ENCODE data around the gene QRICH2. TPM values are rescaled to one million over a fixed set of nuclear protein-coding genes. Genes with fewer than 3 reads are reported as not detected.
A peak's percentile ranks its signal among the peaks of the same experiment; 100 is the strongest.

The QRICH2 gene
- total and polyA plus RNA-seq, 2 experiments from 2014 or later = 5.0 to 6.8 TPM

GRCh38 chr17:76345377-76345974 is 37.4 kb upstream of the QRICH2 start:
- TF ChIP-seq CTCF (IDR thresholded peaks at IDR 0.05; ENCODE audit: low read depth, low read length) = no peak
- Histone ChIP-seq H3K9me3 (ENCODE audit: low read depth) (no peaks in the 10 kb centered on the region), H3K4me1 (ENCODE audit: low read depth) (no peaks in the 10 kb centered on the region), H3K36me3 (peaks cover 19% of the 10 kb centered on the region), H3K27ac (no peak overlapping the region), H3K27me3 (no peaks in the 10 kb centered on the region), H3K4me3 (no peak overlapping the region)
- DNase-seq (ENCODE audit: low read depth in 1 of 2, low spot score in 1 of 2) = no peak

GRCh38 chr17:76343106-76343505 is 35.0 kb upstream of the QRICH2 start:
- H3K36me3 ChIP-seq = peaks cover 19% of the 10 kb centered on the region
- no peak for TF ChIP-seq CTCF (IDR thresholded peaks at IDR 0.05; ENCODE audit: low read depth, low read length)
- H3K9me3 ChIP-seq (ENCODE audit: low read depth) = no peaks in the 10 kb centered on the region
- H3K27me3 ChIP-seq = no peaks in the 10 kb centered on the region
- H3K4me1 ChIP-seq (ENCODE audit: low read depth) = no peaks in the 10 kb centered on the region
- no peak overlapping the region for H3K4me3 ChIP-seq
- no peak for DNase-seq (ENCODE audit: low read depth in 1 of 2, low spot score in 1 of 2)
- no peak overlapping the region for H3K27ac ChIP-seq

- Histone ChIP-seq H3K27ac (no peak overlapping the region), H3K36me3 (peaks cover 12% of the 10 kb centered on the region), H3K27me3 (no peaks in the 10 kb centered on the region), H3K4me1 (ENCODE audit: low read depth) (no peaks in the 10 kb centered on the region), H3K4me3 (no peak overlapping the region), H3K9me3 (ENCODE audit: low read depth) (no peaks in the 10 kb centered on the region)
- DNase-seq (ENCODE audit: low read depth in 1 of 2, low spot score in 1 of 2) = no peak
- no peak for TF ChIP-seq CTCF (IDR thresholded peaks at IDR 0.05; ENCODE audit: low read depth, low read length)
These were observed 33.2 kb upstream of the QRICH2 start for GRCh38 chr17:76341301-76341700.

- no peak overlapping the region for H3K4me3 ChIP-seq
- no peaks in the 10 kb centered on the region for H3K27me3 ChIP-seq
- peak overlapping the region; percentile 63 for H3K27ac ChIP-seq
- no peaks in the 10 kb centered on the region for H3K4me1 ChIP-seq (ENCODE audit: low read depth)
- DNase-seq (ENCODE audit: low read depth in 1 of 2, low spot score in 1 of 2) = no peak
- TF ChIP-seq CTCF (IDR thresholded peaks at IDR 0.05; ENCODE audit: low read depth, low read length) = no peak
- no peaks in the 10 kb centered on the region for H3K9me3 ChIP-seq (ENCODE audit: low read depth)
- H3K36me3 ChIP-seq = no peaks in the 10 kb centered on the region
These were observed 29.3 kb upstream of the QRICH2 start for GRCh38 chr17:76337413-76337777.

GRCh38 chr17:76336756-76337412 is 28.8 kb upstream of the QRICH2 start:
- Histone ChIP-seq H3K4me3 (no peak overlapping the region), H3K36me3 (no peaks in the 10 kb centered on the region), H3K27me3 (no peaks in the 10 kb centered on the region), H3K9me3 (ENCODE audit: low read depth) (no peaks in the 10 kb centered on the region), H3K4me1 (ENCODE audit: low read depth) (no peaks in the 10 kb centered on the region), H3K27ac (peak overlapping the region; percentile 63)
- TF ChIP-seq CTCF (IDR thresholded peaks at IDR 0.05; ENCODE audit: low read depth, low read length) = no peak
- no peak for DNase-seq (ENCODE audit: low read depth in 1 of 2, low spot score in 1 of 2)
